Measurements from ENCODE around the gene CELSR1. TPM values are rescaled to one million over a fixed set of nuclear protein-coding genes. Genes with fewer than 3 reads are reported as not detected.

The CELSR1 gene
- total RNA-seq, 1 experiment from 2014 or later = 14.2 TPM

DNA sequence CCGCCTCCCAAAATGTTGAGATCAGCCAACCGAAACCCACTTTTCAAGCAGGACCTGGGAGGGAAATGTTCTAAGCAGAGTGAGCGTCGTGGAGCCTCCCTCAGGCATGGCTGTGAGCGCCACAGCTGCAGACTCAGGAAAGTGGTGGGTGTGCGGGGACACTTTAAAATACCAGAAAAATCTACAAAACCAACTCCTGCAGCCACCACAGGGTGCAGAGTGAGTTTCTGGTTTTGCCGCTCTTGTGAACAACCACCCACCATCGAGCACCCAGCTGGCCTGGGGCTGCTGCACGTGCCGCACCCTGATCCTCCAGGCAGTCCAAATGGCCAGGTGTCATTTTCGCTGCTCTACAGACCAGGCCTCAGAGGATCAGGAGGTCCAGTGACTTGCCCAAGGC, 46.9 kb downstream of the CELSR1 start:
- no peaks in the 10 kb centered on the region for H3K36me3 ChIP-seq (ENCODE audit: low read depth, low read length)
- no peaks in the 10 kb centered on the region for H3K79me2 ChIP-seq (ENCODE audit: low read length)
- no TSS peak for BruUV-seq (replicated peaks)
- H3K4me2 ChIP-seq (ENCODE audit: low read length) = no peak overlapping the region
- H3K27me3 ChIP-seq (ENCODE audit: low read length) = no peaks in the 10 kb centered on the region
- ChIA-PET CTCF (no interaction called here), POLR2A (ENCODE audit: unreplicated experiment) (no interaction called here)
- no peak for TF ChIP-seq EZH2phosphoT487 (IDR thresholded peaks at IDR 0.05; ENCODE audit: borderline replicate concordance, low read length)
- H3K9ac ChIP-seq (ENCODE audit: low read length) = no peak overlapping the region
- no peaks in the 10 kb centered on the region for H3K9me2 ChIP-seq (replicated peaks; ENCODE audit: low read length)
- intact Hi-C loops (cut with micrococcal nuclease) = no loop called here
- no peak overlapping the region for H3K27ac ChIP-seq (ENCODE audit: low read length)
- DNase-seq (no peak), ATAC-seq (no peak)
- H3F3A ChIP-seq (ENCODE audit: low read length, unreplicated experiment) = no peaks in the 10 kb centered on the region
- H3K4me3 ChIP-seq (ENCODE audit: low read length) = no peak overlapping the region
- no peaks in the 10 kb centered on the region for H3K4me1 ChIP-seq (ENCODE audit: insufficient read depth, low read length)
- H4K20me1 ChIP-seq (ENCODE audit: low read length) = no peaks in the 10 kb centered on the region
- H3K9me3 ChIP-seq (ENCODE audit: low read length) = no peaks in the 10 kb centered on the region
- no peak overlapping the region for H2AFZ ChIP-seq (ENCODE audit: low read length)

DNA sequence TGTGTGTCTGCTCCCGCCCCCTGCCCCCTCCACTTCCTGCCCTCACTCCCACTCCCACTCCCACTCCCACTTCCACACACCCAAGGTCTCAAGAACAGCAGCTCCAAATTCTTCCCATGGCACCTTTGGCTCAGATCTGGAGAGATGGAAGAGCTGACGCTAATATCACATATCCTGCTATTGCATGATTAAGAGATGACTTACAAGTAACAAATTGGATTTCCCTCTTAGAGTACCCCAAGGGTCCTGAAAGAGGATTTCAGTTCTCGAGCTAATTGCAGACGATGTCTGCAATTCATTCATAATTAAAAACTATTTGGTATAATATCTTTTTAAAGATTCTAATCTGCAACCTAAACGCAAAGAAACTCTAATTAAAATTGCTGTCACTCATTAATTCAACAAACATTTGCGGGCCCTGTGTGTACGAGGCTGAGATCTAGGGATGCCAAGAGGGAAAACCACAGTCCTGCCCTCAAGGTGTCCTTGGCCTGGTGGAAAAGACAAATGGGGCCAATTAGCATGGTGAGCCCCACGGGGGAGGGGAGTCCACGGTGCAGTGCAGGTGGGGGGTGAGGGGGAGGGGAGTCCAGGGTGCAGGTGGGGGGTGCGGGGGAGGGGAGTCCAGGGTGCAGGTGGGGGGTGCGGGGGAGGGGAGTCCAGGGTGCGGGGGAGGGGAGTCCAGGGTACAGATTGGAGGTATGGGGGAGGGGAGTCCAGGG, 50.3 kb downstream of the CELSR1 start:
- intact Hi-C loops (cut with micrococcal nuclease) = no loop called here
- no peaks in the 10 kb centered on the region for H3K27me3 ChIP-seq (ENCODE audit: low read length)
- H3F3A ChIP-seq (ENCODE audit: low read length, unreplicated experiment) = no peaks in the 10 kb centered on the region
- DNase-seq (no peak), ATAC-seq (no peak)
- no peak overlapping the region for H3K27ac ChIP-seq (ENCODE audit: low read length)
- H3K9me3 ChIP-seq (ENCODE audit: low read length) = no peaks in the 10 kb centered on the region
- no peak overlapping the region for H3K9ac ChIP-seq (ENCODE audit: low read length)
- BruUV-seq (replicated peaks) = no TSS peak
- TF ChIP-seq EZH2 (IDR thresholded peaks at IDR 0.05; ENCODE audit: low read length, unreplicated experiment) (no peak), EZH2phosphoT487 (IDR thresholded peaks at IDR 0.05; ENCODE audit: borderline replicate concordance, low read length) (no peak)
- TF ChIP-seq, protein P1, sequence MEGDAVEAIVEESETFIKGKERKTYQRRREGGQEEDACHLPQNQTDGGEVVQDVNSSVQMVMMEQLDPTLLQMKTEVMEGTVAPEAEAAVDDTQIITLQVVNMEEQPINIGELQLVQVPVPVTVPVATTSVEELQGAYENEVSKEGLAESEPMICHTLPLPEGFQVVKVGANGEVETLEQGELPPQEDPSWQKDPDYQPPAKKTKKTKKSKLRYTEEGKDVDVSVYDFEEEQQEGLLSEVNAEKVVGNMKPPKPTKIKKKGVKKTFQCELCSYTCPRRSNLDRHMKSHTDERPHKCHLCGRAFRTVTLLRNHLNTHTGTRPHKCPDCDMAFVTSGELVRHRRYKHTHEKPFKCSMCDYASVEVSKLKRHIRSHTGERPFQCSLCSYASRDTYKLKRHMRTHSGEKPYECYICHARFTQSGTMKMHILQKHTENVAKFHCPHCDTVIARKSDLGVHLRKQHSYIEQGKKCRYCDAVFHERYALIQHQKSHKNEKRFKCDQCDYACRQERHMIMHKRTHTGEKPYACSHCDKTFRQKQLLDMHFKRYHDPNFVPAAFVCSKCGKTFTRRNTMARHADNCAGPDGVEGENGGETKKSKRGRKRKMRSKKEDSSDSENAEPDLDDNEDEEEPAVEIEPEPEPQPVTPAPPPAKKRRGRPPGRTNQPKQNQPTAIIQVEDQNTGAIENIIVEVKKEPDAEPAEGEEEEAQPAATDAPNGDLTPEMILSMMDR (conservative IDR thresholded peaks at IDR 0.05; ENCODE audit: low read depth, low read length) = no peak
- no peaks in the 10 kb centered on the region for H3K9me2 ChIP-seq (replicated peaks; ENCODE audit: low read length)
- H3K4me3 ChIP-seq (ENCODE audit: low read length) = no peak overlapping the region
- H3K4me1 ChIP-seq (ENCODE audit: insufficient read depth, low read length) = no peaks in the 10 kb centered on the region
- no peaks in the 10 kb centered on the region for H4K20me1 ChIP-seq (ENCODE audit: low read length)
- no peak overlapping the region for H2AFZ ChIP-seq (ENCODE audit: low read length)
- no peak overlapping the region for H3K4me2 ChIP-seq (ENCODE audit: low read length)
- ChIA-PET CTCF (no interaction called here), POLR2A (ENCODE audit: unreplicated experiment) (no interaction called here)
- H3K36me3 ChIP-seq (ENCODE audit: low read depth, low read length) = no peaks in the 10 kb centered on the region
- no peaks in the 10 kb centered on the region for H3K79me2 ChIP-seq (ENCODE audit: low read length)

DNA sequence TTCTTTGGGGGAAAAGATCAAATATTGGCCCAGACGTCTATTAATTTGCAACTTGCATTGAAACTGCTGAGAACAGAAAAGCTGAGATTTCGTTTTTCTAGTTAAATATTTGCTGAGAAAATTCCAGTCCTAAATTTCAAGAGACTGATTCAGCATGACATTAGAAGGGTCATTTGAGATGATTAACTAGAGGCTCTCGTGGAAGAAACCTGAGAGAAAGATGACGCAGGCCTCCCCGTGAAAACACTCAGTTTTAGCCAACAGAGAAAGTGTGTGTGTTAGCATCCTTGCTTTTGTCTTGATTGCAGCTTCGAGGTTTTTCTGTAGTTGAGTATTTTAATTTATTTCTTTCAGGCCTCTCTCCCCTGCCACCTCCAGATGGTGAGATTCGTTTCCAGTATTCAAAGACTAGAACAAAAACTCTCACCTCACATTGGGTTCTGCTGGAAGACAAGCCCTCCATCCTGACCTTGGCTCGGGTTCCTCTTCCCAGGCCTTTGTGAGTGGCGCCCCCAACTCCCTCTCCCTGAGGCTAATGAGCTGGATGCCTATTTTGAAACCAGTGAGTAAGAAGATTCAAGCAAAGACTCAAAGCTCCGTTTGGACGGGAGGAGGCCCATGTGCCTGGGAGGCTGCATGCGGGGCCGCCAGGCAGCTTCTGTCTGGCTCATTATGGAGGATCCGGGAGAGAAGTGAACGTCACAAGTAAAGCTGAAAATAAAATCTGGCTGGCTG, 52.4 kb downstream of the CELSR1 start:
- Histone ChIP-seq H3K36me3 (ENCODE audit: low read depth, low read length) (no peaks in the 10 kb centered on the region), H3F3A (ENCODE audit: low read length, unreplicated experiment) (no peaks in the 10 kb centered on the region), H3K4me3 (ENCODE audit: low read length) (no peak overlapping the region), H3K9ac (ENCODE audit: low read length) (no peak overlapping the region), H2AFZ (ENCODE audit: low read length) (no peak overlapping the region), H3K27me3 (ENCODE audit: low read length) (no peaks in the 10 kb centered on the region), H3K27ac (ENCODE audit: low read length) (no peak overlapping the region), H3K9me3 (ENCODE audit: low read length) (no peaks in the 10 kb centered on the region), H4K20me1 (ENCODE audit: low read length) (no peaks in the 10 kb centered on the region), H3K79me2 (ENCODE audit: low read length) (no peaks in the 10 kb centered on the region), H3K9me2 (replicated peaks; ENCODE audit: low read length) (no peaks in the 10 kb centered on the region), H3K4me2 (ENCODE audit: low read length) (no peak overlapping the region), H3K4me1 (ENCODE audit: insufficient read depth, low read length) (no peaks in the 10 kb centered on the region)
- CTCF ChIA-PET = no interaction called here
- DNase-seq = peak; percentile 4
- intact Hi-C loops (cut with micrococcal nuclease) = no loop called here
- POLR2A ChIA-PET (ENCODE audit: unreplicated experiment) = no interaction called here
- no peak for TF ChIP-seq EZH2phosphoT487 (IDR thresholded peaks at IDR 0.05; ENCODE audit: borderline replicate concordance, low read length)
- TF ChIP-seq, protein P1 (conservative IDR thresholded peaks at IDR 0.05; ENCODE audit: low read depth, low read length) = no peak
- no peak for TF ChIP-seq EZH2 (IDR thresholded peaks at IDR 0.05; ENCODE audit: low read length, unreplicated experiment)
- BruUV-seq (replicated peaks) = no TSS peak
- ATAC-seq = no peak

All from PC-3 (cell line).